Neutrophil (primary cell): ENCODE results near the gene TMEM63A.
A peak's percentile ranks its signal among the peaks of the same experiment; 100 is the strongest.

Source experiments
- H3K27ac ChIP-seq: fragments of 200-600 bp; sonication (generic); 2 replicates; pipeline ENCODE4 v1.5.1; 2016; ENCODE audit warnings: mild to moderate bottlenecking, moderate library complexity
- H3K27me3 ChIP-seq: fragments of 200-600 bp; sonication (generic); 2 replicates; pipeline ENCODE4 v1.6.0; 2016; ENCODE audit warnings: mild to moderate bottlenecking
- H3K36me3 ChIP-seq: fragments of 200-600 bp; sonication (generic); 2 replicates; pipeline ENCODE4 v1.5.1; 2017
- H3K4me1 ChIP-seq, 2 experiments: fragments of 200-600 bp in 1 of 2; sonication (generic) in 1 of 2; 1 replicate in 1 of 2; 2 replicates in 1 of 2; pipeline versions ENCODE4 v1.5.1 to v1.6.1; 2013 to 2016; ENCODE audit warnings: low read depth in 1 of 2, low read length in 1 of 2, mild to moderate bottlenecking in 1 of 2, moderate library complexity in 1 of 2; ENCODE audit not compliant: control insufficient read depth in 1 of 2, insufficient read depth in 1 of 2
- H3K4me3 ChIP-seq, 2 experiments: fragments of 200-600 bp in 1 of 2; sonication (generic) in 1 of 2; 1 replicate in 1 of 2; 2 replicates in 1 of 2; pipeline ENCODE4 v1.5.1; 2013 to 2016; ENCODE audit warnings: low read depth in 1 of 2, low read length in 1 of 2, mild to moderate bottlenecking in 1 of 2, moderate library complexity in 1 of 2
- H3K9me3 ChIP-seq: fragments of 200-600 bp; sonication (generic); 2 replicates; pipeline ENCODE4 v1.5.1; 2016
- TF ChIP-seq, protein P1 (sequence below): fragments of 200-600 bp; sonication (generic); IDR thresholded peaks from 2 replicates; pipeline ENCODE4 v1.5.1; 2016; ENCODE audit warnings: antibody characterized with exemption

Gene TMEM63A

DNA sequence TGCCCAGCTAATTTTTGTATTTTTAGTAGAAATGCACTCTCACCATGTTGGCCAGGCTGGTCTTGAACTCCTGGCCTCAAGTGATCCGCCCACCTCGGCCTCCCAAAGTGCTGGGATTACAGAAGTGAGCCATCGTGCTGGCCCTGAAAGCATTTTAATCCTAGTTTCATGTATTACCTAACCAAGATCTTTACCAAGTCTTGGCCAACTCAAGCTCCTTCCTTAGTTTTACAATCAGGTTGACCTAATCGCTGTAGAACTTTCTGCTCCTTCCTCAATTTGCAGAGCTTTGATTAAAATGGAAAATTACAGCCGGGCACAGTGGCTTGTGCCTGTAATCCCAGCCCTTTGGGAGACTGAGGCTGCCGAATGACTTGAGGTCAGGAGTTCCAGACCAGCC is 3.2 kb upstream of the TMEM63A start:
- Histone ChIP-seq H3K36me3 (no peaks in the 10 kb centered on the region), H3K9me3 (no peaks in the 10 kb centered on the region), H3K27ac (peak overlapping the region; percentile 89), H3K4me3 (no peak overlapping the region), H3K27me3 (no peaks in the 10 kb centered on the region), H3K4me1 (peaks cover 56 to 69% of the 10 kb centered on the region in 2 experiments)
- TF ChIP-seq, protein P1, sequence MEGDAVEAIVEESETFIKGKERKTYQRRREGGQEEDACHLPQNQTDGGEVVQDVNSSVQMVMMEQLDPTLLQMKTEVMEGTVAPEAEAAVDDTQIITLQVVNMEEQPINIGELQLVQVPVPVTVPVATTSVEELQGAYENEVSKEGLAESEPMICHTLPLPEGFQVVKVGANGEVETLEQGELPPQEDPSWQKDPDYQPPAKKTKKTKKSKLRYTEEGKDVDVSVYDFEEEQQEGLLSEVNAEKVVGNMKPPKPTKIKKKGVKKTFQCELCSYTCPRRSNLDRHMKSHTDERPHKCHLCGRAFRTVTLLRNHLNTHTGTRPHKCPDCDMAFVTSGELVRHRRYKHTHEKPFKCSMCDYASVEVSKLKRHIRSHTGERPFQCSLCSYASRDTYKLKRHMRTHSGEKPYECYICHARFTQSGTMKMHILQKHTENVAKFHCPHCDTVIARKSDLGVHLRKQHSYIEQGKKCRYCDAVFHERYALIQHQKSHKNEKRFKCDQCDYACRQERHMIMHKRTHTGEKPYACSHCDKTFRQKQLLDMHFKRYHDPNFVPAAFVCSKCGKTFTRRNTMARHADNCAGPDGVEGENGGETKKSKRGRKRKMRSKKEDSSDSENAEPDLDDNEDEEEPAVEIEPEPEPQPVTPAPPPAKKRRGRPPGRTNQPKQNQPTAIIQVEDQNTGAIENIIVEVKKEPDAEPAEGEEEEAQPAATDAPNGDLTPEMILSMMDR = no peak

DNA sequence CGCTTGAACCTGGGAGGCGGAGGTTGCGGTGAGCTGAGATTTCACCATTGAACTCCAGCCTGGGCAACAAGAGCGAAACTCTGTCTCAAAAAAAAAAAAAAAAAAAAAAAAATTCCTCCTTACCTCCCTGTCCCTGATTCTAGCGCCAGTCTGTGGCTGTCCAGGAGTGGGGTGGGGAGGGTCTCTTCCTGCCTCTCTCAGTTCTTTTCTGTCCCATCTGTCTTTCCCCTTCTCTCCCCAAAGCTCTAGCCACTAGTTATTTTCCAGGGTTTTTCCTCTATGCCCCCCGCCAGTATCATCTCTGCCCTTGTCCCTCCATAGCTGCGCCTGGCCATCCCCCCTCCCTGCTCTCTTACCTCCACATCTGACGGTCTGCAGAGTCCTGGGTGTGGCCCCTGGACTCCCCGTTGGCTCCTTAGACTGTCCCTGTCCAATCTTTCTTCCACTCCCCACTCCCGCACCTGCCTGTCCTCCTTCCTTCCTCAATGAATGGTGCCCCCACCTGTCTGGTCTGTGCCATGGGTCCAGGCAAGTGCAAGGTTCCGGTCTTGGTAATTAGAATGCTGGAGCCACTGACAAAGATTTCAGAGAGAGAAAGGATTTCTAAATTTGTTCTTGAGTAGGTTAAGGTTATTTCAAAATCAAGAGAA is 1.6 kb upstream of the TMEM63A start:
- no peaks in the 10 kb centered on the region for H3K27me3 ChIP-seq
- TF ChIP-seq, protein P1 = no peak
- peak overlapping the region; percentile 89 for H3K27ac ChIP-seq
- peaks cover 72 to 83% of the 10 kb centered on the region in 2 experiments for H3K4me1 ChIP-seq
- peak overlapping the region in 1 of 2 experiments; percentile 90 for H3K4me3 ChIP-seq
- H3K9me3 ChIP-seq = no peaks in the 10 kb centered on the region
- H3K36me3 ChIP-seq = peaks cover 4% of the 10 kb centered on the region

DNA sequence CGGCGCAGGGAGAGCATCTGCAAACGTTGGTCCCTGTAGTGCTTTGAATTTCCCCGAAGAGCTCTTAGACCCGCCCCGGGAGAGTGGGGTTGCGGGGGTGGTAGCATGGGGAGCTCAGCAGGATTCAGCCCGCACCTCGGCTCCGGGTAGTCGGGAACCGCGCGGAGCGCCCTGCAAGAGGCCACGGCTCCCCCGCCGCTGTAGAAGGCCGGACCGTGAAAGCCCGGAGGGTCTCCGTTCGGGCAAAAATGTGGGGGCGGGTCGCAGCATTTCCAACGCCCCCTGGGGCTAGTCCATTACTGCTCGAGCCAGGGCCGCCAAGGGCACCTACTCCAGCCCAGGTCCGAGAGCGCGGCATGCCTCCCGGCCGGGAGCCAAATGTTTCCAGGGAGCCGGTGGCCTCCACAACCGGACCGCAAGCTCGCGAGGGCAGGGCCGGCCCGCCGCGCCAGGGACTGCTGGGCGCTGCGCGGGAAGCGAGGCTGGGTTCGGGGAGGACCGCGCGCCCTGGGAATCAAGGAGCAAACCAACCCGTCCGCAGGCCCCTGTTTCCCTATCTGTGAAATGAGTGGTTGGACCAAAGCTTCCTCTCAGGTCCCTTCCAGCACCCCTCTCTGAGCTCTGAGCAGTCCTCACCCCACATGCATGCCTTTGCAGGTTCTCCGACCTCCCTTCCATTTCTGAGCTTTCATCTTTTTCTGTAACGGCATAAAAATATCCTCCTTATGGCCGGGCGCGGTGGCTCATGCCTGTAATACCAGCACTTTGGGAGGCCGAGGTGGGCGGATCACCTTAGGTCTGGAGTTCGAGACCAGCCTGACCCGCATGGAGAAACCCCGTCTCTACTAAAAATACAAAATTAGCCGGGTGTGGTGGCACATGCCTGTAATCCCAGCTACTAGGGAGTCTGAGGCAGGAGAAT is 775 bp upstream of the TMEM63A start:
- H3K4me1 ChIP-seq = peaks cover 80 to 91% of the 10 kb centered on the region in 2 experiments
- peak overlapping the region; percentile 89 for H3K27ac ChIP-seq
- H3K36me3 ChIP-seq = peaks cover 6% of the 10 kb centered on the region
- H3K4me3 ChIP-seq = peak overlapping the region; percentile 90 to 98
- H3K9me3 ChIP-seq = no peaks in the 10 kb centered on the region
- H3K27me3 ChIP-seq = no peaks in the 10 kb centered on the region
- TF ChIP-seq, protein P1 = no peak

DNA sequence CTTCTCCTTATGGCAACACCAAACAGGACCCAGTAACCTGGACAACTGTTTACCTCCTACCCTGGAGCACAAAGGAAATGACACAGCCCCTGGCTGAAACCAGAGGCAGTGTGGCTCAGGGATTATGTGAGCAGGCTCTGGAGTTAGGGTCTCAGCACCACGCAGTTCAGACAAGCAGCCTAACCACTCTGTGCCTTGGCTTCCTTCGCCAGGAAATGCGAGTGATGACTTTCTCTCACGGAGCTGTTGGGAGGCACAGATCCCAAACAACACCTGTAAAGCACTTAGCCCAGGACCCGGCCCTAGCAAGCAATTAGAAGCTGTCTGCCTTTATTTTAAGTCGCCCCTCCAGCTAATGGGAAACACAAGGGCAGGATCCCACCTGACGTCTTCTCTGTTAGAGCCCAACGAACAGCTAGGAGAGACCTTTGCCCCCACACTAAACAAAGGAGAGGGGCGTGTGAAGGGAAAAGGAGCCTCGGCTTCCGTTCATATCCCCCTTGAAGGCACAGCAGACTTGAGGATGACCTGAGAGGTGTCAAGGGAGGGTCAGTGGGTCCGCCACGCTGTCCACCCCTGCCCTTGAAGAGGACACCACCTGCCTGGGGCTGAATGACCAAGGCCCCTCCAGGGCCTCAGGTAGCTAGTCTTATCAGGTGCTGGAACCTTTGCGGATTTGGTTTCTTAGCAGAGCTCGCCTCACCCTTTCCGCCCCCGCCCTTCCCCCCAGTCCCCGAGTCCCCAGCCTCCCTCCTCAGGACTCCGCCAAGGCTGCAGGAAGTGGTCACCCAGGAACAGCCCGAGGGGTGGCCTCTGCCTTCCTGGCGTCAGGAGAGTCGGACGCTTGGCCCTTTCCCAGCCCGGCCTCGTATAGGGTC is 860 bp downstream of the TMEM63A start:
- TF ChIP-seq, protein P1 = no peak
- H3K27me3 ChIP-seq = no peaks in the 10 kb centered on the region
- peaks cover 21% of the 10 kb centered on the region for H3K36me3 ChIP-seq
- H3K4me1 ChIP-seq = peaks cover 79 to 89% of the 10 kb centered on the region in 2 experiments
- peak overlapping the region; percentile 89 for H3K27ac ChIP-seq
- no peaks in the 10 kb centered on the region for H3K9me3 ChIP-seq
- H3K4me3 ChIP-seq = peak overlapping the region; percentile 90 to 98

DNA sequence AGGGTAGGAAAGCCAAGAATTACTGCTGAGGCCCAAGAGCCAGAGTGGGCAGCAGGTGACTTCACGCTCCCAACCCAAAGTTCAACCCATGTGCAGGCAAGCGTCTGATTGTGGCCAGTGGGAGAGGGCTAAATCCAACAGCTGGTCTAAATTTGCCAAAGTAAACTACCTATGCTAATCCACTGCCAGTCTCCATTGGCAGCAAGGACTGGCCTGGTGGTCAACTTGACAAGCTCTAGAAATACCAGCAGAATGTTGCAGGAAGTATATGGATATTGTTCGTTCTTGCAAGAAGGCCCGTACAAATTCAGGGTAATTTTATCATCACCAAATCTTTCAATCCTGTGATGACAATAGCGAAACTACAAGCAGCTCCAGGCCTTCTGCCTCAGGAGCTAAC is 1.5 kb downstream of the TMEM63A start:
- Histone ChIP-seq H3K27ac (peak overlapping the region; percentile 89), H3K4me3 (peak overlapping the region; percentile 90 to 98), H3K27me3 (no peaks in the 10 kb centered on the region), H3K36me3 (peaks cover 25% of the 10 kb centered on the region), H3K9me3 (no peaks in the 10 kb centered on the region), H3K4me1 (peaks cover 78 to 89% of the 10 kb centered on the region in 2 experiments)
- TF ChIP-seq, protein P1 = no peak
